Stomach smooth muscle (tissue), 2 donors: Measurements from ENCODE around the gene MAPK8IP2.

Experiments
- H3K27ac ChIP-seq: one replicate; pipeline ENCODE4 v1.7.0; 2013; ENCODE audit warnings: mild to moderate bottlenecking, low read length, inconsistent platforms
- H3K27me3 ChIP-seq, 2 donors: one replicate each; pipeline ENCODE4 v1.7.0; 2013; ENCODE audit warnings: low read length in 2 of 2; ENCODE audit not compliant: insufficient read depth in 2 of 2, control insufficient read depth in 1 of 2
- H3K36me3 ChIP-seq, 2 donors: one replicate each; pipeline ENCODE4 v1.7.0; 2013; ENCODE audit warnings: low read length in 2 of 2; ENCODE audit not compliant: control insufficient read depth in 2 of 2, insufficient read depth in 2 of 2
- H3K4me1 ChIP-seq: one replicate; pipeline ENCODE4 v1.7.0; 2013; ENCODE audit warnings: low read length; ENCODE audit not compliant: control insufficient read depth, insufficient read depth
- H3K4me3 ChIP-seq, 2 donors: one replicate each; pipeline ENCODE4 v1.7.0; 2013; ENCODE audit warnings: low read length in 2 of 2
- H3K9ac ChIP-seq, 2 donors: one replicate each; pipeline ENCODE4 v1.7.0; 2013; ENCODE audit warnings: low read length in 2 of 2, mild to moderate bottlenecking in 1 of 2
- H3K9me3 ChIP-seq, 2 donors: one replicate each; pipeline ENCODE4 v1.7.0; 2013; ENCODE audit warnings: low read length in 2 of 2; ENCODE audit not compliant: control insufficient read depth in 2 of 2
- donor health status: healthy.
- donor health status: Pancreatic carcinoma.

The MAPK8IP2 gene

DNA sequence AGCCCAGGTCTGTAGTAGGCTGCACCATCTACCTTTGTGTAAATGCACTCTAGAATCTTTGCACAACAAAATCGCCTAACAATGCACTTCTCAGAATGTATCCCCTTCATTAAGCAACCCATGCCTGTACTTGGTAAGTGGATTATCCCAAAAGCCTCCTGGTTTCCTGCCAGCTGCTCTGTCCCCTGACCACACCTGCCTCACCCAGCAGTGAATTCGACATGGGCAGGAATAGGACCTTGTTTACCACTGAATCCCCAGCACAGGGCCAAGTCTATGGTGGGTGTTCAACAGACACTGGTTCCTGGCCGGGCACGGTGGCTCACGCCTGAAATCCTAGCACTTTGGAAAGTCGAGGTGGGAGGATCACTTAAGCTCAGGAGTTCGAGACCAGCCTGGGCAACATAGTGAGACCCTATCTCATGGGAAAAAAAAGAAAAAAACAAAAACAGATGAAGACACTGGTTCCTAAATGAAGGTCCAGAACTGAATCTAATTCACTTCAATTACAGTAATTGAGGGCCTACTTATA is 32.8 kb upstream of the MAPK8IP2 start:
- H3K4me1 ChIP-seq, result peaks cover 10% of the 10 kb centered on the region
- no peak overlapping the region for H3K4me3 ChIP-seq
- no peak overlapping the region for H3K27ac ChIP-seq
- no peak overlapping the region for H3K9ac ChIP-seq
- H3K36me3 ChIP-seq, result peaks cover 0 to 5% of the 10 kb centered on the region in 2 donors
- H3K27me3 ChIP-seq, result no peaks in the 10 kb centered on the region
- H3K9me3 ChIP-seq, result no peaks in the 10 kb centered on the region

DNA sequence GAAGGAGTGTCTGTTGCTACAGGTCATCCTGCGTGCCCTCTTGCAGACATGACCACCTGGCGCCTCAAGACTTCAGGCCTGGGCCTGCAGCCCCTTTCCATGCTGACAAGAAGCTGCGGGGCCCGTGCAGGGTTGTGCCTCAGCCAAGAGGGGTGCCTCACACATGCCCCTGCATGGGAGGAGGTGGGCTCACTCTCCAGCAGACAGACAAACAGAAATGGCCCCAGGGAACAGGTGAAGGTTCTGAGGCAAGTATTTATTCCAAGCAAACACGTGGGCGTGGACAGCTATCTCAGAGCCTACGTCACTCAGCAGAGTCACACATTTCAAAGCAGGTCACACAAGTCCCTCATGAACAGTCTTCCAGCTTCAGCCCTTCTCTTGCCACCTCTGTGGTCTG is 32.0 kb upstream of the MAPK8IP2 start:
- H3K9me3 ChIP-seq, result no peaks in the 10 kb centered on the region
- H3K9ac ChIP-seq, result no peak overlapping the region
- H3K4me1 ChIP-seq, result peaks cover 4% of the 10 kb centered on the region
- no peaks in the 10 kb centered on the region for H3K27me3 ChIP-seq
- H3K27ac ChIP-seq, result no peak overlapping the region
- peaks cover 0 to 5% of the 10 kb centered on the region in 2 donors for H3K36me3 ChIP-seq
- H3K4me3 ChIP-seq, result no peak overlapping the region

DNA sequence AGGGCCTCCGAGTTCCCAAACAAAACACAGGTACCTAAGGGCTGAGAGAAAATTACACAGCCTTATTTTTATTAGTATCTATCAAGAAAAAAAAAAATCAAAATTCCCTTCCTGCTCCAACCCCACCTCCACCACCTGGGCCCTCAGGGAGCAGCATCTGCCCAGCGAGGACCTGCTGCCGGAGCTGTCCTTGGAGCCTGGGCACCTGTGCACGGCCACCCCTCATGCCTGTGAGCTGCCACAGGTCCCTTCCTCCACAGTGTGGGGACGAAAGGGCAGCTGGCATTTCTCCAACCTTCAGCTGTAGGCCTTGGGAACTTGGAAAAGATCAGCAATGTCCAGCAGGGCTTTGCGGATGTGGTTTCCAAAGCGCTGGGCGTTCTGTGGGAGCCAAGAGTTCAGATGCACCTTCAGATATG is 31.5 kb upstream of the MAPK8IP2 start:
- Histone ChIP-seq H3K27ac (no peak overlapping the region), H3K4me3 (no peak overlapping the region), H3K9ac (no peak overlapping the region), H3K4me1 (no peaks in the 10 kb centered on the region), H3K27me3 (no peaks in the 10 kb centered on the region), H3K9me3 (no peaks in the 10 kb centered on the region), H3K36me3 (peaks cover 0 to 5% of the 10 kb centered on the region in 2 donors)

- Histone ChIP-seq H3K9me3 (no peaks in the 10 kb centered on the region), H3K9ac (no peak overlapping the region), H3K4me1 (no peaks in the 10 kb centered on the region), H3K27me3 (no peaks in the 10 kb centered on the region), H3K4me3 (no peak overlapping the region), H3K27ac (no peak overlapping the region), H3K36me3 (peaks cover 0 to 5% of the 10 kb centered on the region in 2 donors)
These were observed 30.6 kb upstream of the MAPK8IP2 start for GRCh38 chr22:50569896-50570535.

DNA sequence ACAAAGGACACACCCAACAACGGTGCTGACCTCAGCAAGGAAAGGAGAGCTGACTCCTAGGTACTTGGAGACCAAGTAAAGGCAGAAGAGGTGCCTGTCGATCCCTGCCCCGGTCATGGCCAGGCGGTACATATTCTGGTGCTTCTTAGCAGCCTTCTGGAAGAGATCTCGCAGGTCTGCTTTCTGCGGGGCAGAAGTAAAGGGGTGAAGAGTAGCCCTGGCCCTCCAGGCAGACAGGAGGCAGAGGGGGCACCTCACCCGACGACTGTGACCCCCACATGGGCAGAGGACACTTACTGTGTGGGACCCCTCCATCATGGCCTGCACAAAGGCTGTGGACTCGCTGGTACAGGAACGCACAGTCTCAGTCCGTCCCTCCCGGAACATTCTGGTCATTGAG is 29.7 kb upstream of the MAPK8IP2 start:
- H3K4me1 ChIP-seq, result no peaks in the 10 kb centered on the region
- H3K9me3 ChIP-seq, result no peaks in the 10 kb centered on the region
- no peak overlapping the region for H3K4me3 ChIP-seq
- no peak overlapping the region for H3K9ac ChIP-seq
- peaks cover 0 to 5% of the 10 kb centered on the region in 2 donors for H3K36me3 ChIP-seq
- no peaks in the 10 kb centered on the region for H3K27me3 ChIP-seq
- H3K27ac ChIP-seq, result no peak overlapping the region

DNA sequence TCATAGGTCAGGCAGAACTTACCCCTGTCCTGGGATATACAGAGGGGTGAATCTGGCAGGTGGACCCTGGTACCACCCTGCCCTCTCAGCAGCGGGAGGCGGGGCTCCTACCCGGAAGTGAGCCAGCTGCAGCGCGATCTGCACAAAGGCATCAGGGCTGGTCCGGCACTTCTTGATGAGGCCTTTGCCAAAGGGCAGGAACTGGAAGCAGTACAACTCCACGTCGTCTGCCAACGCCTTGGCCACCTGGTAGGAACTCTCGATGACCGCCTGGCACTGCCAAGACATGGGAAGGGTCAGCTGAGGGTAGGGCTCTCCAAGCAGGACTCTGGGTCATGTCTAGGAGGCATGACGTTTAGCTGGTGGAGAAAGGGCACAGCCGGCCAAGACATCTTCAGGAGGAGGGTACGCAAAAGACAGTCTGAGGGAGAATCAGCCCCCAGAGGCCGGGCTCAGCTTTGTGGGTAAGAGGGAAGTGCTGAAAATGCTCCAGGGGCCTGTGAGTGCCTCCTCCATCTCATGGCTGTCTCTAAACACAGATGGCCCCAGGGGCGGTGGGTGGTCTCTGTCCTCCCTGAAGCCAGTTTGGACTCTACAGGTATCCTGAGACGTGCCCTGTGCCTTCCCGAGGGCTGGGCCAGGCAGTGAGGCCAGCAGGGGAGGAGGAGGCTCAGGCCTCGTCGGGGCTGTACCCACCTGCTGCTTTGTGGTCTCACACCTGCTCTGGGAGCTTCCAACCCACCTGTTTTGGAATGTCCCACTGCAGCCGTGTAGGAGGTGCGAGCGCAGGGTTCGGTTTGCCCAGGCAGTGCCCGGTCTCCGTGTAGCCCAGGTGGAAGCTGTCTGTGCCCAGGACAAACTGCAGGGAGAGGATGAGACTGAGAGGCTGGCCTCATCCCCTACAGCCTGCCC is 29.1 kb upstream of the MAPK8IP2 start:
- H3K4me1 ChIP-seq, result no peaks in the 10 kb centered on the region
- H3K36me3 ChIP-seq, result peaks cover 0 to 5% of the 10 kb centered on the region in 2 donors
- no peaks in the 10 kb centered on the region for H3K9me3 ChIP-seq
- no peak overlapping the region for H3K27ac ChIP-seq
- no peak overlapping the region for H3K9ac ChIP-seq
- H3K4me3 ChIP-seq, result no peak overlapping the region
- H3K27me3 ChIP-seq, result peaks cover 0 to 3% of the 10 kb centered on the region in 2 donors

DNA sequence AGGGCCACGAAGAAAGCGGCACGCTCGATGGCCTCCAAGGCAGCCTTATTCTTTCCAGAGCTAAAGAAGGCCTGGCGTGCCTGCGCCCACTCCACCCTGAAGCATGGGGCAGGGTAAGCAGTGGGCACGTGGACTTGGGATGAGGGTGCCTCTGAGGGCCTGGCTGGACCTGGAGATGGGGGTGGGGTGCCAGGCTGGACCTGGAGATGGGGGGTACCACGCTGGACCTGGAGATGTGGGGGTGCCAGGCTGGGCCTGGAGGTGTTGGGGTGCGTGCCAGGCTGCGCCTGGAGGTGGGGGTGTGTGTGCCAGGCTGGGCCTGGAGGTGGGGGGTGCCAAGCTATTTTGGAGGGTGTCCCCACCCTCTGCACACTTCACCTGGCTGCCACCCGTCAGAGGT is 27.6 kb upstream of the MAPK8IP2 start:
- Histone ChIP-seq H3K27me3 (peaks cover 8 to 14% of the 10 kb centered on the region in 2 donors), H3K4me1 (peaks cover 7% of the 10 kb centered on the region), H3K36me3 (peaks cover 0 to 5% of the 10 kb centered on the region in 2 donors)

GRCh38 chr22:50573491-50574382 is 26.9 kb upstream of the MAPK8IP2 start:
- H3K4me3 ChIP-seq, result no peak overlapping the region
- H3K9ac ChIP-seq, result no peak overlapping the region
- H3K9me3 ChIP-seq, result no peaks in the 10 kb centered on the region
- peaks cover 0 to 5% of the 10 kb centered on the region in 2 donors for H3K36me3 ChIP-seq
- peaks cover 8 to 21% of the 10 kb centered on the region in 2 donors for H3K27me3 ChIP-seq
- H3K4me1 ChIP-seq, result peaks cover 15% of the 10 kb centered on the region
- H3K27ac ChIP-seq, result no peak overlapping the region

More for the DNA sequence above, 27.6 kb upstream of the MAPK8IP2 start:
- H3K27ac ChIP-seq, result no peak overlapping the region
- no peaks in the 10 kb centered on the region for H3K9me3 ChIP-seq
- no peak overlapping the region for H3K4me3 ChIP-seq
- no peak overlapping the region for H3K9ac ChIP-seq

DNA sequence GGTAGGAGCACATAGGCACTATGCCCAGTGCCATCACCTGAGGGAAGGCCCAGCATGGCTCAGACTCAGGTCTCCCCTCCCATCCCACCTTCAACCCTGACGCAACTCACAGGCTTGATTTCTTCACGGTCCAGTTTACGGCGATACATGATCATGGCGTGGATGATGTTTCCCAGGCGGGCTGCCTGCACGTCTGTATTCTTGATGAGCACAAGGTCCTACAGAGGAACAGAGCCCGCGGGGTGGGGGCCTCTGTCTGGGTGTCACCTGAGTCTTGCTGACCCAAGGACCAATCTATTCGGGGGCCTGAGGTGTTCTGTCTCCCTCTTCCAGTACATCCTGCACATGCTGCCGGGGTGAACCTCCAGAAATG is 26.2 kb upstream of the MAPK8IP2 start:
- Histone ChIP-seq H3K9ac (no peak overlapping the region), H3K9me3 (no peaks in the 10 kb centered on the region), H3K4me3 (no peak overlapping the region), H3K27ac (no peak overlapping the region), H3K36me3 (peaks cover 0 to 5% of the 10 kb centered on the region in 2 donors), H3K4me1 (peaks cover 21% of the 10 kb centered on the region), H3K27me3 (peaks cover 8 to 21% of the 10 kb centered on the region in 2 donors)

GRCh38 chr22:50575426-50575941 is 25.1 kb upstream of the MAPK8IP2 start:
- Histone ChIP-seq H3K4me1 (peaks cover 21% of the 10 kb centered on the region), H3K27me3 (peaks cover 8 to 21% of the 10 kb centered on the region in 2 donors), H3K9me3 (no peaks in the 10 kb centered on the region), H3K36me3 (peaks cover 6% of the 10 kb centered on the region in 2 donors), H3K4me3 (no peak overlapping the region), H3K9ac (no peak overlapping the region), H3K27ac (no peak overlapping the region)
